Cerebellar cortex (tissue), 1 donor: ENCODE results near the gene B3GNT7.
"Not testable (repeated sequence)": the region's sequence is repeated elsewhere in the genome, so short reads cannot be mapped to it uniquely, and the experiment has no call there.

Source experiments
- DNase-seq: peaks from one replicate; pipeline ENCODE4 v3.0.0-alpha.2; 2015; ENCODE audit warnings: low spot score

Gene B3GNT7

GRCh38 chr2:231364961-231365810 lies 30.3 kb upstream of the B3GNT7 start:
- DNase-seq = peak; percentile 57

- no peak for DNase-seq
Measured at GRCh38 chr2:231367178-231367577, 28.3 kb upstream of the B3GNT7 start.

GRCh38 chr2:231369580-231370428 lies 25.7 kb upstream of the B3GNT7 start:
- no peak for DNase-seq

- DNase-seq = no peak
Measured at GRCh38 chr2:231370429-231370748, 25.1 kb upstream of the B3GNT7 start.

- DNase-seq = no peak
Measured at GRCh38 chr2:231370749-231371429, 24.6 kb upstream of the B3GNT7 start.

- DNase-seq = no peak
Measured at GRCh38 chr2:231371430-231372054, 24.0 kb upstream of the B3GNT7 start.

GRCh38 chr2:231372326-231372725 lies 23.2 kb upstream of the B3GNT7 start:
- DNase-seq = no peak

GRCh38 chr2:231373184-231373583 lies 22.3 kb upstream of the B3GNT7 start:
- no peak for DNase-seq

- DNase-seq = no peak
Measured at GRCh38 chr2:231373786-231374349, 21.6 kb upstream of the B3GNT7 start.

- no peak for DNase-seq
Measured at GRCh38 chr2:231374771-231375170, 20.7 kb upstream of the B3GNT7 start.

- not testable (repeated sequence) for DNase-seq
Measured at GRCh38 chr2:231375994-231376615, 19.4 kb upstream of the B3GNT7 start.

GRCh38 chr2:231376857-231377256 lies 18.7 kb upstream of the B3GNT7 start:
- no peak for DNase-seq

- no peak for DNase-seq
Measured at GRCh38 chr2:231378026-231378722, 17.3 kb upstream of the B3GNT7 start.

GRCh38 chr2:231379266-231380215 lies 16.0 kb upstream of the B3GNT7 start:
- no peak for DNase-seq

GRCh38 chr2:231380307-231380706 lies 15.2 kb upstream of the B3GNT7 start:
- DNase-seq = no peak

GRCh38 chr2:231380991-231381847 lies 14.3 kb upstream of the B3GNT7 start:
- no peak for DNase-seq

GRCh38 chr2:231382116-231382515 lies 13.4 kb upstream of the B3GNT7 start:
- no peak for DNase-seq

GRCh38 chr2:231383416-231384108 lies 11.9 kb upstream of the B3GNT7 start:
- no peak for DNase-seq
